Neural crest cell (in vitro differentiated cells): Measurements from ENCODE around the gene ZBTB5. TPM values are rescaled to one million over a fixed set of nuclear protein-coding genes. Genes with fewer than 3 reads are reported as not detected.
A peak's percentile ranks its signal among the peaks of the same experiment; 100 is the strongest.

Source experiments
- DNase-seq: peaks from one replicate; pipeline ENCODE4 v3.0.0; 2021; ENCODE audit warnings: low read depth, mixed read lengths, low spot score
- H3K27ac Mint-ChIP-seq: one replicate; pipeline ENCODE4 v1.8.0; 2021; ENCODE audit warnings: mild to moderate bottlenecking, mixed read lengths; ENCODE audit not compliant: unreplicated experiment
- H3K27me3 Mint-ChIP-seq: 2 replicates; pipeline ENCODE4 v1.8.0; 2021; ENCODE audit warnings: low read depth, mild to moderate bottlenecking, mixed read lengths
- H3K36me3 Mint-ChIP-seq: 2 replicates; pipeline ENCODE4 v1.8.0; 2021; ENCODE audit warnings: low read depth, mild to moderate bottlenecking, mixed read lengths
- H3K4me1 Mint-ChIP-seq: 2 replicates; pipeline ENCODE4 v1.8.0; 2021; ENCODE audit warnings: mixed read lengths
- H3K4me3 Mint-ChIP-seq: one replicate; pipeline ENCODE4 v1.8.0; 2021; ENCODE audit warnings: mild to moderate bottlenecking, mixed read lengths
- H3K9me3 Mint-ChIP-seq: 2 replicates; pipeline ENCODE4 v1.8.0; 2021; ENCODE audit warnings: mixed read lengths
- CTCF ChIP-seq: fragments of 200-600 bp; sonication (generic); conservative IDR thresholded peaks from 2 replicates; pipeline ENCODE4 v1.5.0; 2021; ENCODE audit warnings: antibody characterized with exemption, mild to moderate bottlenecking
- total RNA-seq: library from RNA; stranded (reverse); gene quantifications from 2 replicates; pipeline ENCODE4 v1.2.1, GENCODE V29; 2021

ZBTB5 gene
- total RNA-seq, 1 donor from 2014 or later: 22.9 TPM

- no peak for DNase-seq
- H3K4me3 Mint-ChIP-seq: no peak overlapping the region
- no peak for TF ChIP-seq CTCF
- no peaks in the 10 kb centered on the region for H3K9me3 Mint-ChIP-seq
- H3K4me1 Mint-ChIP-seq: no peaks in the 10 kb centered on the region
- H3K36me3 Mint-ChIP-seq: peaks cover 25% of the 10 kb centered on the region
- no peak overlapping the region for H3K27ac Mint-ChIP-seq
- no peaks in the 10 kb centered on the region for H3K27me3 Mint-ChIP-seq
Observed at GRCh38 chr9:37496020-37496419, 30.8 kb upstream of the ZBTB5 start.

- Mint-ChIP-seq H3K27me3 (no peaks in the 10 kb centered on the region), H3K36me3 (peaks cover 25% of the 10 kb centered on the region)
Observed at GRCh38 chr9:37495571-37495970, 30.3 kb upstream of the ZBTB5 start.

GRCh38 chr9:37491939-37492338 lies 26.7 kb upstream of the ZBTB5 start:
- no peak for TF ChIP-seq CTCF
- Mint-ChIP-seq H3K27ac (no peak overlapping the region), H3K36me3 (peaks cover 18% of the 10 kb centered on the region), H3K4me3 (no peak overlapping the region), H3K9me3 (no peaks in the 10 kb centered on the region), H3K27me3 (no peaks in the 10 kb centered on the region), H3K4me1 (peaks cover 15% of the 10 kb centered on the region)
- no peak for DNase-seq

More at GRCh38 chr9:37495571-37495970, 30.3 kb upstream of the ZBTB5 start:
- no peak for DNase-seq
- no peak for TF ChIP-seq CTCF
- no peak overlapping the region for H3K4me3 Mint-ChIP-seq
- H3K9me3 Mint-ChIP-seq: no peaks in the 10 kb centered on the region
- no peaks in the 10 kb centered on the region for H3K4me1 Mint-ChIP-seq
- H3K27ac Mint-ChIP-seq: no peak overlapping the region

- H3K4me3 Mint-ChIP-seq: peak overlapping the region; percentile 96
- peaks cover 3% of the 10 kb centered on the region for H3K36me3 Mint-ChIP-seq
- peak overlapping the region; percentile 96 for H3K27ac Mint-ChIP-seq
- no peaks in the 10 kb centered on the region for H3K27me3 Mint-ChIP-seq
- H3K4me1 Mint-ChIP-seq: peaks cover 30% of the 10 kb centered on the region
- DNase-seq: no peak
- no peaks in the 10 kb centered on the region for H3K9me3 Mint-ChIP-seq
- TF ChIP-seq CTCF: no peak
Observed at GRCh38 chr9:37486616-37487548, 21.6 kb upstream of the ZBTB5 start.

- peaks cover 5% of the 10 kb centered on the region for H3K27me3 Mint-ChIP-seq
- TF ChIP-seq CTCF: no peak
- no peak for DNase-seq
- H3K4me1 Mint-ChIP-seq: peaks cover 30% of the 10 kb centered on the region
- H3K27ac Mint-ChIP-seq: peak overlapping the region; percentile 59
- H3K9me3 Mint-ChIP-seq: no peaks in the 10 kb centered on the region
- peak overlapping the region; percentile 96 for H3K4me3 Mint-ChIP-seq
- H3K36me3 Mint-ChIP-seq: peaks cover 3% of the 10 kb centered on the region
Observed at GRCh38 chr9:37486256-37486615, 21.0 kb upstream of the ZBTB5 start.
